Panc1 (cell line): Measurements from ENCODE around the gene PALD1. TPM values are rescaled to one million over a fixed set of nuclear protein-coding genes. Genes with fewer than 3 reads are reported as not detected.

Experiments used
- ATAC-seq: fragments of 200-7000 bp; cut with Tn5 transposase; 2 replicates; pipeline ENCODE4 v1.9.1; 2020; ENCODE audit warnings: mild to moderate bottlenecking, moderate library complexity
- BruUV-seq: library from RNA; stranded (reverse); fragments of 400-500 nt; replicated peaks from 2 replicates; lab custom pipeline; 2021; lab: Mats Ljungman, UMichigan
- CTCF ChIA-PET: fragments of 300-600 bp; sonication (Branson Sonifier 250); formaldehyde crosslinking; loops from one replicate; lab custom pipeline; 2022; ENCODE audit warnings: antibody characterized with exemption; lab: Charles Lee
- POLR2A ChIA-PET: fragments of 300-600 bp; sonication (Branson Sonifier 250); formaldehyde crosslinking; loops from one replicate; lab custom pipeline; 2022; ENCODE audit warnings: antibody characterized with exemption; lab: Charles Lee
- DNase-seq: peaks from one replicate; pipeline ENCODE4 v3.0.0-alpha.2; 2010; ENCODE audit warnings: low read depth, low spot score
- H3K27ac ChIP-seq: 2 replicates; pipeline ENCODE4 v1.5.1; 2011; ENCODE audit warnings: mild to moderate bottlenecking, low read length, inconsistent platforms
- H3K27me3 ChIP-seq: fragments of 200-500 bp; sonication (Bioruptor generic); 2 replicates; pipeline ENCODE4 v1.6.0; 2014; ENCODE audit warnings: low read length, inconsistent platforms; ENCODE audit not compliant: control insufficient read depth, insufficient read depth
- H3K36me3 ChIP-seq: fragments of 200-500 bp; sonication (Bioruptor generic); 2 replicates; pipeline ENCODE4 v1.5.1; 2014; ENCODE audit warnings: inconsistent platforms, mild to moderate bottlenecking, low read length, moderate library complexity; ENCODE audit not compliant: control insufficient read depth, insufficient read depth
- H3K4me1 ChIP-seq: 2 replicates; pipeline ENCODE4 v1.5.1; 2011; ENCODE audit warnings: inconsistent platforms, mild to moderate bottlenecking, low read length, moderate library complexity; ENCODE audit not compliant: control insufficient read depth, insufficient read depth
- H3K4me3 ChIP-seq, 2 experiments: 2 replicates each; pipeline ENCODE4 v1.5.1; 2011 to 2012; ENCODE audit warnings: low read depth in 2 of 2, low read length in 2 of 2, mild to moderate bottlenecking in 2 of 2, inconsistent platforms in 1 of 2, moderate library complexity in 1 of 2
- H3K9me3 ChIP-seq: fragments of 200-500 bp; sonication (Bioruptor generic); 2 replicates; pipeline ENCODE4 v1.5.1; 2014; ENCODE audit warnings: low read depth, mild to moderate bottlenecking, inconsistent platforms, low read length, moderate library complexity; ENCODE audit not compliant: control insufficient read depth, insufficient read depth
- POLR2AphosphoS5 ChIP-seq: IDR thresholded peaks from 2 replicates; pipeline ENCODE4 v1.6.1; 2012; ENCODE audit warnings: mild to moderate bottlenecking, low read depth, low read length, moderate library complexity
- SIN3A ChIP-seq: IDR thresholded peaks from 2 replicates; pipeline ENCODE4 v1.6.1; 2012; ENCODE audit warnings: low read depth, mild to moderate bottlenecking, low read length, moderate library complexity, borderline replicate concordance; ENCODE audit not compliant: insufficient read depth
- TCF7L2 ChIP-seq: IDR thresholded peaks from 2 replicates; pipeline ENCODE4 v1.6.1; 2011; ENCODE audit warnings: mild to moderate bottlenecking, low read depth, low read length, inconsistent platforms
- in situ Hi-C: cut with HindIII; loops from 2 replicates; pipeline ENCODE4 v1.10.0; 2016; ENCODE audit warnings: low sequenced_read_pairs, low pct_unique_long_range_greater_than_20kb
- intact Hi-C: fragments of 100-400 bp; cut with micrococcal nuclease; formaldehyde crosslinking; loops from one replicate; pipeline ENCODE4 v1.10.0; 2022; ENCODE audit not compliant: unreplicated experiment
- total RNA-seq: library from RNA; stranded (reverse); gene quantifications from one replicate; pipeline ENCODE4 v1.2.1, GENCODE V29; 2021; ENCODE audit not compliant: unreplicated experiment
- TF ChIP-seq, protein P1 (sequence below): fragments of 450-650 bp; IDR thresholded peaks from 2 replicates; pipeline ENCODE4 v1.5.1; 2017; ENCODE audit warnings: mild to moderate bottlenecking
- TF ChIP-seq, protein P2 (sequence below), 2 experiments: IDR thresholded peaks; 2 replicates each; pipeline ENCODE4 v1.6.1; 2011 to 2012; ENCODE audit warnings: low read depth in 2 of 2, control low read depth in 1 of 2, low read length in 1 of 2, mild to moderate bottlenecking in 1 of 2, moderate library complexity in 1 of 2; ENCODE audit not compliant: insufficient read depth in 1 of 2

The PALD1 gene
- total RNA-seq, 1 experiment from 2014 or later: 3.0 TPM

DNA sequence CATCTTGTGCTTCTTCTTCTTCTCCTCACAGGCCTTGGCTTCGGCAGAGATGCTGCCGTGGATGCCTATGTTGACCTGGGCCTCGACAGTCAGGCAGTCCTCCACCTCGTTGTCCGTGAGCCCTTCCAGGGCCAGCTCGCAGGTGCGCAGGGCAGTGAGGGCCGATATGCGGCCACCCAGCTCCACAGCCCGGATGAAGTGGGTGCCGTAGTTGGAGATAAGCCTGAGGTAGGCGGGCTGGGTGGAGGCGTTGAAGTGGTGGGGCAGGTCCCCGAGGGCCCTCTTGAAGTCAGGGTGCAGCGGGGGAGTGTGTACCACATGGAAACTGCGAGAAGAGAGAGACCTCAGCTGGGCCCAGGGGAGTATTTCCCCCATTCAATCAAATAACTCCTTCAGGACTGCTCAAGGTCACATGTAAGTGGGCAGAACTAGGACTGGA lies 120.3 kb downstream of the PALD1 start:
- Histone ChIP-seq H3K36me3 (no peaks in the 10 kb centered on the region), H3K4me1 (no peaks in the 10 kb centered on the region), H3K4me3 (no peak overlapping the region), H3K9me3 (no peaks in the 10 kb centered on the region), H3K27ac (no peak overlapping the region), H3K27me3 (no peaks in the 10 kb centered on the region)
- in situ Hi-C loops: no loop called here
- no TSS peak for BruUV-seq
- no peak for ATAC-seq
- POLR2A ChIA-PET: no interaction called here
- CTCF ChIA-PET: no interaction called here
- intact Hi-C loops: no loop called here
- TF ChIP-seq, protein P1, sequence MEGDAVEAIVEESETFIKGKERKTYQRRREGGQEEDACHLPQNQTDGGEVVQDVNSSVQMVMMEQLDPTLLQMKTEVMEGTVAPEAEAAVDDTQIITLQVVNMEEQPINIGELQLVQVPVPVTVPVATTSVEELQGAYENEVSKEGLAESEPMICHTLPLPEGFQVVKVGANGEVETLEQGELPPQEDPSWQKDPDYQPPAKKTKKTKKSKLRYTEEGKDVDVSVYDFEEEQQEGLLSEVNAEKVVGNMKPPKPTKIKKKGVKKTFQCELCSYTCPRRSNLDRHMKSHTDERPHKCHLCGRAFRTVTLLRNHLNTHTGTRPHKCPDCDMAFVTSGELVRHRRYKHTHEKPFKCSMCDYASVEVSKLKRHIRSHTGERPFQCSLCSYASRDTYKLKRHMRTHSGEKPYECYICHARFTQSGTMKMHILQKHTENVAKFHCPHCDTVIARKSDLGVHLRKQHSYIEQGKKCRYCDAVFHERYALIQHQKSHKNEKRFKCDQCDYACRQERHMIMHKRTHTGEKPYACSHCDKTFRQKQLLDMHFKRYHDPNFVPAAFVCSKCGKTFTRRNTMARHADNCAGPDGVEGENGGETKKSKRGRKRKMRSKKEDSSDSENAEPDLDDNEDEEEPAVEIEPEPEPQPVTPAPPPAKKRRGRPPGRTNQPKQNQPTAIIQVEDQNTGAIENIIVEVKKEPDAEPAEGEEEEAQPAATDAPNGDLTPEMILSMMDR: no peak
- TF ChIP-seq, protein P2, sequence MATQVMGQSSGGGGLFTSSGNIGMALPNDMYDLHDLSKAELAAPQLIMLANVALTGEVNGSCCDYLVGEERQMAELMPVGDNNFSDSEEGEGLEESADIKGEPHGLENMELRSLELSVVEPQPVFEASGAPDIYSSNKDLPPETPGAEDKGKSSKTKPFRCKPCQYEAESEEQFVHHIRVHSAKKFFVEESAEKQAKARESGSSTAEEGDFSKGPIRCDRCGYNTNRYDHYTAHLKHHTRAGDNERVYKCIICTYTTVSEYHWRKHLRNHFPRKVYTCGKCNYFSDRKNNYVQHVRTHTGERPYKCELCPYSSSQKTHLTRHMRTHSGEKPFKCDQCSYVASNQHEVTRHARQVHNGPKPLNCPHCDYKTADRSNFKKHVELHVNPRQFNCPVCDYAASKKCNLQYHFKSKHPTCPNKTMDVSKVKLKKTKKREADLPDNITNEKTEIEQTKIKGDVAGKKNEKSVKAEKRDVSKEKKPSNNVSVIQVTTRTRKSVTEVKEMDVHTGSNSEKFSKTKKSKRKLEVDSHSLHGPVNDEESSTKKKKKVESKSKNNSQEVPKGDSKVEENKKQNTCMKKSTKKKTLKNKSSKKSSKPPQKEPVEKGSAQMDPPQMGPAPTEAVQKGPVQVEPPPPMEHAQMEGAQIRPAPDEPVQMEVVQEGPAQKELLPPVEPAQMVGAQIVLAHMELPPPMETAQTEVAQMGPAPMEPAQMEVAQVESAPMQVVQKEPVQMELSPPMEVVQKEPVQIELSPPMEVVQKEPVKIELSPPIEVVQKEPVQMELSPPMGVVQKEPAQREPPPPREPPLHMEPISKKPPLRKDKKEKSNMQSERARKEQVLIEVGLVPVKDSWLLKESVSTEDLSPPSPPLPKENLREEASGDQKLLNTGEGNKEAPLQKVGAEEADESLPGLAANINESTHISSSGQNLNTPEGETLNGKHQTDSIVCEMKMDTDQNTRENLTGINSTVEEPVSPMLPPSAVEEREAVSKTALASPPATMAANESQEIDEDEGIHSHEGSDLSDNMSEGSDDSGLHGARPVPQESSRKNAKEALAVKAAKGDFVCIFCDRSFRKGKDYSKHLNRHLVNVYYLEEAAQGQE (IDR thresholded peaks at IDR 0.05; ENCODE audit: insufficient read depth in 1 of 2, low read depth in 2 of 2, low read length in 1 of 2): no peak
- no peak for TF ChIP-seq TCF7L2
- no peak for TF ChIP-seq SIN3A
- TF ChIP-seq POLR2AphosphoS5: no peak
- DNase-seq: no peak

- ChIA-PET POLR2A (no interaction called here), CTCF (no interaction called here)
- Histone ChIP-seq H3K36me3 (no peaks in the 10 kb centered on the region), H3K4me3 (no peak overlapping the region), H3K4me1 (no peaks in the 10 kb centered on the region), H3K9me3 (no peaks in the 10 kb centered on the region), H3K27ac (no peak overlapping the region), H3K27me3 (no peaks in the 10 kb centered on the region)
- no TSS peak for BruUV-seq
- DNase-seq (no peak), ATAC-seq (no peak)
- TF ChIP-seq SIN3A (no peak), TCF7L2 (no peak), POLR2AphosphoS5 (no peak)
- TF ChIP-seq, protein P1: no peak
- intact Hi-C loops (no loop called here), in situ Hi-C loops (no loop called here)
These were observed 120.8 kb downstream of the PALD1 start for GRCh38 chr10:70599319-70599718.
